ENCODE data around the gene OSBPL3.

Gene OSBPL3

GRCh38 chr7:24978843-24979469, 1.0 kb downstream of the OSBPL3 start:
- no peak for DNase-seq

DNA sequence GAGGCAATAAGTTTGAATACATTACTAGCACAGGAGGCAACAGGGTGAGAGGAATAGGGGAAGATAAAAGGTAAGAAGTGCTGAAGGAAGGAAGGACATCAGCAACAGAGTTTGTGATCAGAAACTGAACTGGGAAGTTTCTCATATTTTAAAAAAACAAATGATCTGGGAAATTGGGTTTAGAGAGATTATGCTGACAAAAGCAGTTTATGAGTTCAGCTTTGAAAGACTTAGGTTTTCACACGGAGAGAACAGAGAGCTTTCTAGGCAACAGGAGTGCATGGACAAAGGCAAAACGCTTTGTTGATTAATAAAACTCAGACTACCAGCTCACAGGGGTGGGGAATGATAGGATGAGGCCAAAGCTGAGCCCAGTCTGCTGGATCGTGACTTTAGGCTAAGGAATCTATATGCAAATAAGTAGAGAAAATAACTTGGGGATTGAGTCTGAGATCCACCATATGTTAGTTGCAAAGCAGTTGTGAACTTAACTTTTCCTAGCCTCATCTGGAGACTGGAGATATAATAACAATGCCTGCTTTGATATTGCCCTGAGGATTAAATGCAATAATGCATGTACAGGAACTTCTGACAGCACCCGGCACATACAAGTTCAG, 4.2 kb downstream of the OSBPL3 start:
- no peak for DNase-seq

GRCh38 chr7:24975172-24975571, 4.8 kb downstream of the OSBPL3 start:
- no peak for DNase-seq

- DNase-seq = no peak
These were observed 5.7 kb downstream of the OSBPL3 start for GRCh38 chr7:24974026-24974832.

DNA sequence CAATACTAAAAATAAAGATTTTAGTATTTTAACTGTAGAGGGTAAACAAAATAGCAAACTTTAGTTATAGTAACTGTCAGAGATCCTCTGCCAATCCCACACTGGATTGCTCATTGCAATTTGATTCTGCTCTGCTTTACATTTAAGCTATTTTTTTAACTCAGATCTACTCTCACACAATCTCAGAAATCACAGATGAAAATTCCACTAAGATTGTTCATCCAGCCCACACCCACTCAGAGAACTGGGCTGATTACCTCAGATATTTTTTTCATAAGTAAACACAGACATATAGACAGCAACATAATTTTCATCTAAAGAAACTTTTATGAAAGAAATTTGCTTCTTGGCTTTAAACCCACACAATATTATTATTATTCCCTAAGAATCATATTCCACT, 7.0 kb downstream of the OSBPL3 start:
- no peak for DNase-seq

- no peak for DNase-seq
These were observed 7.9 kb downstream of the OSBPL3 start for GRCh38 chr7:24972166-24972477.

GRCh38 chr7:24971333-24972165, 8.4 kb downstream of the OSBPL3 start:
- peak; percentile 22 to 61 (median 49) for DNase-seq

DNA sequence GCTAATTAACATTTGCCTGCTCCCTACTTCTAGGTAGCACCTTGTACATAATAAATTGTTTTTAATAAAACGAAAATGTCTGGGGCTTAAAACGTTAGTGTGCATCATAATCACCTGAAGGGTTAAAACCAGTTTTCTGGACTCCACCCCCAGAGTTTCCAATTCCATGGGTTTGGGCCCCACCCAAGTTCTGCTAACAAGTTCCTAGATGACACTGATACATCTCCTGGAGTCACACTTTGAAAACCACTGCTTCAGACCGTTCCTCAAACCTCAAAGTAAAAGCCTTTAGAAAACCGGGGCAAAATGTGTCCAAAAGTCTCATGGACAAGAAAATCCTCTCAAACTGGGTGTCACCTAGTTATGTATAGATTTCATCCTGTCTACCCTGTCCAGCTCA, 9.3 kb downstream of the OSBPL3 start:
- DNase-seq = no peak

DNA sequence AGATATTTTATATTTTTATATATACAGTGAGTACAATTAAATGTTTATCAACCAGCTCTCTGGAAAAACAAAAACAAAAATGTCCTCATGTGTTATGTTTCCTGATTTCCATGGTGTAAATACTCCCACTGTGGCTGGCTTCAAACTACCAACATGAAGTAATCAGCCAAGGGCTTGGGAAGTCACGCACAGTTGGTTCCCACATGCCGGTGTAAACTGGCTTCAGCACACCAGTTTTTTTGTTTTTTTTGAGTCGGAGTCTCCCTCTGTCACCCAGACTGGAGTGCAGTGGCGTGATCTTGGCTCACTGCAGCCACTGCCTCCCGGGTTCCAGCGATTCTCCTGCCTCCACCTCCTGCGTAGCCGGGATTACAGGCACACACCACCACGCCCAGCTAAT, 11.8 kb downstream of the OSBPL3 start:
- DNase-seq = peak; percentile 46 to 67 (median 56)

DNA sequence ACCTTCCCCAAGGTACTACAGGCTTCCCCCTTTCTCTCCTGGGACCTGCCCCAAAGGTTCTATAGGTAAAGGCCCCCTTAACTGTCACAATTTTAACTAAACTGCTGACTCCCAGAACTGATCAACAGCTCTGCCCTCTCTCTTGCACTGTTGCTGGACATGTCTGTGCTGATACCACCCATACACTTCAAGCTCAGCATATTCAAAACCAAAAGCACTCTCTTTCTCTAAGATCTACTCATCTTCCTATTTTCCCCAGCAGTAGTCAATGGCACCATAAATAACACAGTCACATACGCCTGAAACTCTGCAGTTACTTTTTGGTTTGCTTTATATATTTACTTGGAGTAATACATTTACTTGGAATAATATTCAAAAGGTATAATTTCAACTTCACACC, 12.3 kb downstream of the OSBPL3 start:
- no peak for DNase-seq

DNA sequence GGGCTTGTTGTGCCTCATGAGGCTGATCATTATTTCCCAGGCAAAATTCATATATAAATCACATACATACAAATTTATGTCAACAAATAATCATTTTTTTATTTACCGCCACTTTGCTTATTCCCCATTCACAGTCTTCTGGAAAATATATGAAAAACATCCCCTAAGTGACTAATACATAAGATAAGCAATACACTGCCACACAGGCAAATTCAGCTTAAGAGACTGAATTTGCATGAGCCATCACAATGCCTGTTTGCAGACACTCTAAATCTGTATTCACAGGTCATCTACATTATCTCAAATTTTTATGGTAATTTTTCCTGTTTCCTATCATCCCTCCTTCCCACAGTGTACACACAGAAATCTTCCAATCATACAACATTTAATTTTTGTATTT, 13.2 kb downstream of the OSBPL3 start:
- no peak for DNase-seq

DNA sequence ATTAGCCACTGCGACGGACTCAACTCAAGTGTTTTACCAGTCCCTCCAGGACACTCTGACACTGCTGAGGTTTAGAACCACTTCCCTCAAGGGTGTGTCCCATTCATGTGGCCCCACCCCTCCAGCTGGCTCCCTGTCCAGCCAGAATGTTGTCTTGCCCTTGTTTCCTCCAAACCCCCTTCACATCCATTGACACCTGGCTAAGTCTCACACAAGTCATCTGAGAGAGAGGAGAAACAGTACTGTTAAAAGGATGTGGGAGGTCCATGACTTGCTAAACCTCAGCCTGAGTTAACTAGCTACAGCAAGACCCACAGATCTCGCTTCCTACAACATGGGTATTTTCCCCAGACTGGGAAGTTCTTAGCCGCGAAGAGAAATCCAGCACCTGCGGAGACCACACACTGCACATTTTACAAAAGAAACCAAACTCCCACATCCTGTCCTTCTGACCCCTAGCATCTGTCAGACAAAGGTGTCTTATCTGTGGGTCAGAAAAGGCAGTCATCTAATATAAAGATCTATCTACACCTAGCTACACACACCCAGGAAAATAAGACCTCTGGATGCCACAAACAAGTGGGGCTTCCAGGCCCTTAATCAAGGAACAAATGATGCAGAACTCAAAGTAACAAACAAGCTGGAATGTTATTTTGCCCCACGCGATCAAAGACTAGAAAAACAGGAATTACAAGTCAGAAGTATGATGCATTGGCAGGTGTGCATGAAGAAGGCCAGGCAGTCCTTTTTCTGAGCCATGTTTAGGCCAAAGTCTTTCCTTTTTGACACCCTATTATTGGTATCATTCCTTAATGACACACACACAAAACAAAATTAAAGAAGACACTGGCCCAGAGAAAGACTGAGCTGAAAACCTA, 13.9 kb downstream of the OSBPL3 start:
- peak; percentile 29 to 61 (median 50) for DNase-seq

- DNase-seq = no peak
These were observed 15.8 kb downstream of the OSBPL3 start for GRCh38 chr7:24964191-24964590.

DNA sequence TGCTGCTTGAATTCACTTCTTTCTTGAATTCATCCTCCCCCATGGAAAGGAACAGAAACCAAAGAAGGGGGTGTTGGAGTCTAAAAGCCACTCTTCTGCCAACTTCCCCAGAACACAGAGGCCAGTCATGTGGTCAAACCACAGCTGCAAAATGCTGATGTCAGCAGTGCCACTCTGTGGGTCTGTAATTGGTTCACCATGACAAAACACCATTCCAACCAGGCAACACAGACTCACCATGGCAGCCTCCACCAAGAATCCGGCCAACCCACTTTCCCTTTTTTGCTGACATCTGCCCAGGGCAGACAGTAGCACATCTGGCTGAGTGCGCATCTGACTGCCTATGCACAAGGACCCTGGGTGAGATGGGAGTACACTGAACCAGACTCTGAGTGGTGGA, 16.8 kb downstream of the OSBPL3 start:
- peak; percentile 91 to 96 (median 94) for DNase-seq

- DNase-seq = no peak
These were observed 17.5 kb downstream of the OSBPL3 start for GRCh38 chr7:24962418-24962962.

DNA sequence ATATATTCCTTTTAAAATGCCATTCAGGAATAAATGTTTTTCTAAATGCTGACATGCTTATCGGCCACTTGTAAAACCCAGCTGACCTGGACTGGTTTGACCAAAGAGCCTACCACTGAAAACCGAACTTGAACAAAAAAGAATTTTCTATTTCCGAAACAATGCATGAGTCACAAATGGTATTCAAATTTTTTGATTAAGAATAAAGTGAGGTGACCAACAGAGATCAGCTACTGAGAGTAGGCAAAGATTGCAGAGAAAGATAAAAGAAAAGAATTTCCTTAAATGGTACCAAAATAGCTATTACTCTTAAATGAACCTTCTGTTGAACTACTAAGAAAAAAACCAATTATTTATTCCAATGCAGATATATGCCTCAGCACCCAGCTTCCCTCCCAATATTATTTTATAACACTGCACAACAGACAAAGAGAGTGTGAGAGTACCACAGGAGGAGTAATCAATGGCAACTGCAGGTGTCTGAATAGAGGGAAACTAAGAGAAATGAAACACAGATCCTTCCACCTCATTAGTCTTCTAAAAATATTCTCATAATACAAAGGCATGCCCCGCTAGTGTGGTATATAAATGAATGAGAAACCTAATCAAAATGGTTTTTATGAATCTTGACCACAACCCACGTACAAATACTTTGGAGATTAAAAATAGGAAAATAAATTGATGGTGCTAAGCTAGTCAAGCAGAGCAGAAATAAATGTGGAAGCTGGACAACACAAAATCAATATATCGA, 20.1 kb downstream of the OSBPL3 start:
- DNase-seq = no peak

DNA sequence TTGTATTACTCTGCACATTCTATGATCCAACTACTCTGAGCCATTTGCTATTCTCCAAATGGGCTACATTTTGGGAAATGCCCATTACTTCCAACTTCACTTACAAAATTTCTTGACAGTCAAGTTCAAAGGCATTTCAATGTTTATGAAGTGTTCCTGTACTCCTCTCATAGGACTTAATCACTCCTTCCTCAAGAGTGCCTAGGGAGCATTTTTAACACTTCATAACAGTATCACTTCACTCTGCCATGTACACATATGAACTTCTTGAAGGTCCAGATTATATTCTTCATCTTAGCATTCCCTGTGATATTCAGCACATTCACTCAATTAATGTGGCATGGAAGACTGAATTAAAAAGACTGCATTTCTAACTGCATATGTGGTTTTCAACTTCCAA, 21.6 kb downstream of the OSBPL3 start:
- no peak for DNase-seq

GRCh38 chr7:24956021-24956420, 24.0 kb downstream of the OSBPL3 start:
- DNase-seq = no peak

DNA sequence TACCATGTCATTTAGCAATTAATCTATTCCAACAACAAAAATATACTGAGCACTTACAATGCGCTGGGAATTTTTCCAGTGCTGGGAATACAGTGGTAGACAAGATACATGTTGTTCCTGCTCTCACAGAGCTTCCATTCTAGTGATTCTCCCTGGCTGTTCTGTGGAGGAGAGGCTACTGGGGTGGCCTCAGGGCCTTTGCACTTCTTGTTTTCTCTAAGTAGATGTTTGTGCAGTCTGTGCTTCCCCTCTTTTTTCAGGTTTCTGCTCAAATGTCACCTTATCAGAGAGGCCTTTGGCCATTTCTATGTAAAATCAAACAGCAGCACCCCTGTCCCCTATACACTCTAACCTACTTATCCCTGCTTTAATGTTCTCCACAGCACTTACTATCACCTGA, 24.7 kb downstream of the OSBPL3 start:
- no peak for DNase-seq

GRCh38 chr7:24952464-24952863, 27.5 kb downstream of the OSBPL3 start:
- no peak for DNase-seq

GRCh38 chr7:24951441-24951980, 28.5 kb downstream of the OSBPL3 start:
- DNase-seq = peak; percentile 31 to 65 (median 44)
